ENCODE measurements around the gene NPBWR2.
A peak's percentile ranks its signal among the peaks of the same experiment; 100 is the strongest.

Gene NPBWR2

GRCh38 chr20:64146936-64147477 lies 39.6 kb upstream of the NPBWR2 start:
- H3K4me3 ChIP-seq (ENCODE audit: low read depth, low read length, poor library complexity, severe bottlenecking) = no peak overlapping the region
- no peaks in the 10 kb centered on the region; the same call in 1 of the 2 replicates for H3K36me3 ChIP-seq (ENCODE audit: insufficient read depth, low read length)
- H3K4me2 ChIP-seq (ENCODE audit: low read length) = no peak overlapping the region
- H4K20me1 ChIP-seq (ENCODE audit: insufficient read depth, low read length) = no peaks in the 10 kb centered on the region
- no peaks in the 10 kb centered on the region for H3K79me2 ChIP-seq (ENCODE audit: insufficient read depth, low read length)
- H3K9me3 ChIP-seq (ENCODE audit: low read length) = peaks cover 19% of the 10 kb centered on the region
- no peaks in the 10 kb centered on the region for H3F3A ChIP-seq (ENCODE audit: insufficient read depth, low read length)
- H3K27ac ChIP-seq (ENCODE audit: low read depth, low read length, poor library complexity, severe bottlenecking) = no peak overlapping the region
- TF ChIP-seq CTCF (IDR thresholded peaks at IDR 0.05; ENCODE audit: low read length) = no peak
- TF ChIP-seq EZH2 (IDR thresholded peaks at IDR 0.05; ENCODE audit: borderline replicate concordance, low read length) = no peak
- no peaks in the 10 kb centered on the region for H3K9me2 ChIP-seq (ENCODE audit: low read depth, low read length)
- no peak overlapping the region for H3K9ac ChIP-seq (ENCODE audit: low read length)
- no peaks in the 10 kb centered on the region; the same call in 1 of the 2 replicates for H3K27me3 ChIP-seq (ENCODE audit: insufficient read depth, low read length)
- no peak overlapping the region for H2AFZ ChIP-seq (ENCODE audit: low read length)
- no peaks in the 10 kb centered on the region for H3K4me1 ChIP-seq (ENCODE audit: insufficient read depth, low read length, severe bottlenecking)

GRCh38 chr20:64146301-64146935 lies 39.1 kb upstream of the NPBWR2 start:
- H3K4me3 ChIP-seq (ENCODE audit: low read depth, low read length, poor library complexity, severe bottlenecking) = no peak overlapping the region
- TF ChIP-seq EZH2 (IDR thresholded peaks at IDR 0.05; ENCODE audit: borderline replicate concordance, low read length) (no peak), CTCF (IDR thresholded peaks at IDR 0.05; ENCODE audit: low read length) (no peak)
- H2AFZ ChIP-seq (ENCODE audit: low read length) = no peak overlapping the region
- H3K4me2 ChIP-seq (ENCODE audit: low read length) = no peak overlapping the region
- H3K27ac ChIP-seq (ENCODE audit: low read depth, low read length, poor library complexity, severe bottlenecking) = no peak overlapping the region
- H3K9me2 ChIP-seq (ENCODE audit: low read depth, low read length) = no peaks in the 10 kb centered on the region
- no peaks in the 10 kb centered on the region for H3K79me2 ChIP-seq (ENCODE audit: insufficient read depth, low read length)
- H3F3A ChIP-seq (ENCODE audit: insufficient read depth, low read length) = no peaks in the 10 kb centered on the region
- no peaks in the 10 kb centered on the region; the same call in 1 of the 2 replicates for H3K27me3 ChIP-seq (ENCODE audit: insufficient read depth, low read length)
- peaks cover 19% of the 10 kb centered on the region for H3K9me3 ChIP-seq (ENCODE audit: low read length)
- no peaks in the 10 kb centered on the region for H3K4me1 ChIP-seq (ENCODE audit: insufficient read depth, low read length, severe bottlenecking)
- H3K36me3 ChIP-seq (ENCODE audit: insufficient read depth, low read length) = no peaks in the 10 kb centered on the region; the same call in 1 of the 2 replicates
- H4K20me1 ChIP-seq (ENCODE audit: insufficient read depth, low read length) = no peaks in the 10 kb centered on the region
- H3K9ac ChIP-seq (ENCODE audit: low read length) = no peak overlapping the region

GRCh38 chr20:64145458-64146300 lies 38.3 kb upstream of the NPBWR2 start:
- no peak overlapping the region for H3K4me3 ChIP-seq (ENCODE audit: low read depth, low read length, poor library complexity, severe bottlenecking)
- H3K9me3 ChIP-seq (ENCODE audit: low read length) = peaks cover 19% of the 10 kb centered on the region
- H3F3A ChIP-seq (ENCODE audit: insufficient read depth, low read length) = no peaks in the 10 kb centered on the region

More at GRCh38 chr20:64145458-64146300, 38.3 kb upstream of the NPBWR2 start:
- Histone ChIP-seq H3K4me2 (ENCODE audit: low read length) (no peak overlapping the region), H3K27me3 (ENCODE audit: insufficient read depth, low read length) (no peaks in the 10 kb centered on the region; the same call in 1 of the 2 replicates), H3K9me2 (ENCODE audit: low read depth, low read length) (no peaks in the 10 kb centered on the region), H2AFZ (ENCODE audit: low read length) (no peak overlapping the region), H3K36me3 (ENCODE audit: insufficient read depth, low read length) (no peaks in the 10 kb centered on the region; the same call in 1 of the 2 replicates), H3K9ac (ENCODE audit: low read length) (no peak overlapping the region), H4K20me1 (ENCODE audit: insufficient read depth, low read length) (no peaks in the 10 kb centered on the region), H3K27ac (ENCODE audit: low read depth, low read length, poor library complexity, severe bottlenecking) (no peak overlapping the region), H3K79me2 (ENCODE audit: insufficient read depth, low read length) (no peaks in the 10 kb centered on the region), H3K4me1 (ENCODE audit: insufficient read depth, low read length, severe bottlenecking) (no peaks in the 10 kb centered on the region)
- peak; percentile 29; the same call in 1 of the 2 replicates for TF ChIP-seq CTCF (IDR thresholded peaks at IDR 0.05; ENCODE audit: low read length)
- no peak for TF ChIP-seq EZH2 (IDR thresholded peaks at IDR 0.05; ENCODE audit: borderline replicate concordance, low read length)
